Activated CD4-positive, alpha-beta T cell treated with anti-CD3 and anti-CD28 coated beads, Interleukin-2, amount 50 U/mL, for 16 hours (primary cell): ENCODE data around the gene COL8A1.
A peak's percentile ranks its signal among the peaks of the same experiment; 100 is the strongest.

Experiments
- DNase-seq: peaks from one replicate; pipeline ENCODE4 v3.0.0-alpha.2; 2020

Gene COL8A1

DNA sequence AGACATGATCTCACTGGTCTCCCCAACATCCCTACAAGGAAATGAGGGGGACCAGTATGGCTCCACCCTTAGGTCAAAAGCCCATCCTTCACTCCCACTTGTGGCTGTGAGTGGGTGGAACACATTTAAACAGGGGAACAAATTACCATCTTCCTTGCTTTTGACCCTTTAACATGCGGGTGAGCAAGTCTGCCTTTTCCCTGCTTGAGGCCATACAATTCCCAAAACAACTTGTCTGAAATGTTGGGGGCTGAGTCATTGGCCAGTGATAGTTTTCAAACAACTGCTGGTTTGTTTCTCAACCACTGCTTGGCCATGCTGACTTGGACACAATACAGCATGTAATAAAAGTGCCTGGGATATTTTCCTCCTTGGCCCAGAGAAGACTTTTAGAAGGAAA is 39.6 kb downstream of the COL8A1 start:
- no peak for DNase-seq

DNA sequence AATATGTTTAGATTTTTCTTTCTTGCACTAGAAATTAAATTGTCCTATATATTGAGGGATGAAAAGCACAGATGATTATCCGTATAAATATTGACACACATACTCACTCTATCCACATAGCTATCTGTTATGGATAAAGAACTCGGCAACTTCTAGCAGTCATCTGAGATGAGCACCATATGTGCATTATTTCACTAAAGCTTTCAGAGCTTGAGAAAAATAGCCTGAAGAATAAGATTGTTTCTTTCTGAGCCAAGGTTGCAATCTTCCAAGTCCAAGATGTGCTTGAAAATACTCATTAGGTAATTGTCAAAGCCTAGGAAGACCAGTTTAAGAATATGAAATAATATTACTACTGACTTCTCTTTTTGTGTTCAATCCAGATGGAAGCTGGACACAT is 40.5 kb downstream of the COL8A1 start:
- no peak for DNase-seq

DNA sequence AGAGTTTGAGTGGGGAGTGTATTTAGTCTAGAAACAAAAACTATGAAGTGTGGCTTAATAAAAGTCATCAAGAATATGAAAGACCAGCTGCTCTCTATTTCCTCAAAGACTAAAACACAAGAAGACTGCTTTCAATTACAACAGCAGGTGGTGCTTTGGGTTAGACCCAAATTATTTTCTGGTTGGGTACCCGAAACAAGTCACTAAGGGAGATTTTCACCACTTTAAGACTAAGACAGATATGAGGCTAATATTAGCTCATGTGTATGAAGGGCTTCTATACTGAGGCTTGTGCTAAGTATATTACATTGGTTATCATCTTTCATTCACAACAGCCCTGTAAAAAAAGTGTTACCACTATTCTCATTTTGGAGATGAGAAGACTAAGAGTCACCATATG is 43.1 kb downstream of the COL8A1 start:
- no peak for DNase-seq

DNA sequence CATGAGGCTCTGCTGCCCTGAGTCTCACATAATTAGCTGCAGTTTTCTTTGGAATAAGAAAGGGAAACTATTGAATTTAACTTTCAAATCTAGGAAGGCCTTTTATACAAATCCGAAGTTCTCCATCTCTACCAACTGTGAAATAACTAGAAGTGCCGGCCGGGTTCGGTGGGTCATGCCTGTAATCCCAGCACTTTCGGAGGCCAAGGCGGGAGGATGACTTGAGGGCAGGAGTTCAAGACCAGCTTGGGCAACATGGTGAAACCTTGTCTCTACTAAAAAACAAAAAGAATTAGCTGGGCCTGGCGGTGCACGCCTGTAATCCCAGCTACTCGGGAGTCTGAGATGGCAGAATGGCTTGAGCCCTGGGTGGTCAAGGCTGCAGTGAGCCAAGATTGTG is 43.6 kb downstream of the COL8A1 start:
- DNase-seq, result no peak

DNA sequence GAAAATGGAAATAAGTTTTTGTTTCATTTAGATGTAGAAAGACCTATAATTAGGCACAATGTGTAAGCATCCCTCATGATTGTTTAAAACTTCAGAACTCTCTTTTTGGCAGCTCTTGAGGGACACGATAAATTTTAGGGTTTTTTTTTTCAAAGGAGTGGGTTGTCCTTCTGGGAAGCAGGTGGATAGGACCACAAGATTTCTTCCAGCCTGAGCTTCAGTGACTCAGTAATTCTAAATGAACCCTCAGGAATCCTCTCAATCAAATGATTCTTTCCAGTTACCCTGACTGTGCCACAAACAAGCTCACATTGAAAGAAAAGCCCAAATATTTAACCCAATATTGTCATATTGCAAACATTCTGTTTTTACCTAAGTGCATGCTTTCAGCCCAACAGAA is 45.1 kb downstream of the COL8A1 start:
- DNase-seq, result no peak

DNA sequence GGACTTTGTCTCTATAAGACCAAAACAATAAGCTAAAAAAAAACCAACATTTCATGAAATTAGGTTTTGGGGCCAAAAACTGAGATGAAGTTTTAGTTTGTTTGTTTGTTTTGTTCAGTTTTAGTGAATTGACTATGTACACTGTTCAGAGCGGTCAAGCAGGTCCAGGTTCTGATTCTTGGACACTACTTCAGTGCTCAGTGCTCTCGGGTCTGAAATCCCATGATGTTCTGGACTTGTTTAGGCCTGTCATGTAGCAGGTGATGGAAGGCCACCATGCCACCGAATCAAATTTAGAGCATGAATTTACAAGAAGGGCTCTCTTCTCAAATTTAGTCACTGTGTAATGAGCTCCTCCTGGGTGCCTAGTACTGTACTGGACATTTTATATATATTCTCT is 45.5 kb downstream of the COL8A1 start:
- DNase-seq, result no peak

DNA sequence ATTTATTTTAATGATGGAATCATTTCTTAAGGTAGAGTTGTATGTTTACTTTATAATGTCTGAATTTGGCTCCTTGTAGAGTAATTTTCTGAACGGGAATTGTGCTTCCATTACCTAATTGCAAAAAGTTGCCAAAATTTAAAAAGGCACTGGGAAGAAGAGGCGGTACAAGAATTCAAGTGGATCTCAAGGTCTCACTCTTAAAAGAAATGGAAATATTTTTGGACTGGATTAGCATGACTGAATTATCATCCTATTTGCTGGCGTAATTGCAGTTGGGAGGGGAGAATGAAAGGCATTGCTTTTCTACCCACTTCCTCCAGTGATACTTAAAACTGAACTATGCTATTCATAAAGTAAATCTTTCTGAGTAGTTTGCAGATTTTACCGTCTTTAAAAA is 46.2 kb downstream of the COL8A1 start:
- DNase-seq, result no peak

DNA sequence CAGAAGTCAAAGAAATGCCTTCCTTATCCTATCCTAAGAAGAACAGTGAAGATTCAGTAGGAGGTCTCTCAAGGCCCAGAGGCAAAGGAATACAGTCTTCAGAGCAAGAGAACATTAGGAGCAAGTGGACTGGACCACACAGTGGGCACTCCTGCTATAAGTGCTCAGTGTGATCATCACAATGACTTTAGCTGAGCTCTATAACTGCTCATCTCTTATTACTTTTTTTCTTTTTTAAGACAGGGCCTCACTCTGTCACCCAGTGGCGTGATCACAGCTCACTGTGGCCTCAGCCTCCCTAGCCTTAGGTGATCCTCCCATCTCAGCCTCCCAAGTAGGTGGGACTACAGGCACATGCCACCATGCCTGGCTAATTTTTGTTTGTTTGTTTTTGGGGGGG is 48.1 kb downstream of the COL8A1 start:
- no peak for DNase-seq

DNA sequence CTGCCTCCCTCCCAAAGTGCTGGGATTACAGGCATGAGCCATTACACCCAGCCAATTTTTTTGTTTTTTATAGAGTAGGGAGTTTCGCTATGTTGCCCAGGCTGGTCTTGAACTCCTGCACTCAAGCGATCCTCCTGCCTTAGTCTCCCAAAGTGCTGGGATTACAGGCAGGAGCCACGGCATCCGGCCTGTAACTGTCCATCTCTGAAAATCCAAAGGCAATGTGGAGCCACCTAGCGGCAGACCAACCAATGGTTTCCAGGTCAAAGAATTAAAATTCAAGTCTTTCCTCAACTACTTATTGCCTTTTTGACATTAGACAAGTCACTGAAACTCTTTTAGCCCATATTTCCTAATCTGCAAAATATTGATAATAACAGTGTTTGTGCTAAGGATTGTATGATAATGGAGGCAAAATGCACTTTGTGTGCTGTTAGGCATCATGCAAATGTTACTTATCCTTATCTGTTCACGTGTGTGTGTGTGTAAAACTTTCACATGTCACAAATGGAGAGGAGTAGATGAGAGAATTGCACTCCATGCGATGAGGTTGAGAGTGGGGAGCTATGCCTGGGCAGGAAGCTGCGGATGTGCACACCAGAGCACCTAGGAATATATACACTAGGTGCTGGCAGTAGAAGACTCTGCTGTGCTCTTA is 48.7 kb downstream of the COL8A1 start:
- peak; percentile 48 for DNase-seq

DNA sequence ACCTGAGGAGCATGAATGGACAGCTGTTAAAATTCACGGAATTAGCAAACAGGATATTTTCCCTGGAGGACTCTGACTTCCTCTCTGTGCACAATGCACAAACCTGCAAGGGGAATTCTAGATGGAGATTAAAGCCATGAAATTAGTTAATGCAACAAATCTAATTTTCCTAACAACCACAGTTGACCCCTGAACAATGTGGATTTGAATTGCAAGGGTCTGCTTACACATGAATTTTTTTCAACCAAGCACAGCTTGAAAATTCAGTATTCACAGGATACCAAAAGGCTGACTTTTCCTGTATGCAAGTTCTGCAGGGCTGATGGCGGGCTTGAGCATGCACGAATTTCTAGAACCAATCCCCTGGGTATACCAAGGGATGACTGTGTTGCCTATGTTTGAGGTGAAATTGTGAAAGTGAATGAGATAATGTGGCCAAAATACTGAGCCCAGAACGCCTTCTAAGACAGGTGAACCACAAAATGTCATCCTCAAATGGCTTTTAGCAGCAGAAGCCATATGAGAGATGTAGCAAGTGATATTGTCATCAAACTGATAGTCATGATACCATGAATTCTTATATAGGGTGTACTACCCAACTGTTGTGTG is 52.5 kb downstream of the COL8A1 start:
- DNase-seq, result no peak

DNA sequence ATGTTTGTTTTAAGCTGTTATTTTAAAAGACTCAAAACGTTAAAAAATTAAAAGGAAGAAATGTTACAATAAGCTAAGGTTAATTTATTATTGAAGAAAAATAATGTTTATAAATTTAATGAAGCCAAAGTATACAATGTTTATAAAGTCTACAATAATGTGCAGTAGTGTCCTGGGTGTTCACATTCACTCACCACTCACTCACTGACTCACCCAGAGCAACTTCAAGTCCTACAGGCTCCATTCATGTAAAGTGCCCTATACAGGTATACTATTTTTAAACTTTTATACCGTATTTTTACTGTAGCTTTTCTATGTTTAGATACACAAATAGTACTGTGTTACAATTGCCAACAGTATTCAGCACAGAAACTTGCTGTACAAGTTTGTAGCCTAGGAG is 55.2 kb downstream of the COL8A1 start:
- no peak for DNase-seq

DNA sequence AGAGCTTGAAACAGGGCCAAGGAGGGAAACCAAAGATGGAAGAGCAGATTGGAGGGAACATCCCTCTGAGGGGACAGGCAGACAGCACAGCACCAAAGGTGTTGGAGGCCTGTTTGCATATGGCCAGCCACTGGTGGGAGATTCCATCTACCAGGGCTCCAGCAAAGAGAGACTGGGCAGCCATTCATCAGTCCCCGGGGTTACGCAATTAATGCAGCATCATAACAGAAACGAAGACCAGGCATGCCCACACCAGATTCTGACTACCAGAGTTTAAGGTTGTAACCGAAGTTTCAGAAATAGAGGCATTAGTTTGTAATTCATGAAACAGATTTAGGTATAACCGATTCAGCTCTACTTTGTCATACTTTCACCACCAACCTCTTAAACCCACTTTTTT is 58.1 kb downstream of the COL8A1 start:
- no peak for DNase-seq

DNA sequence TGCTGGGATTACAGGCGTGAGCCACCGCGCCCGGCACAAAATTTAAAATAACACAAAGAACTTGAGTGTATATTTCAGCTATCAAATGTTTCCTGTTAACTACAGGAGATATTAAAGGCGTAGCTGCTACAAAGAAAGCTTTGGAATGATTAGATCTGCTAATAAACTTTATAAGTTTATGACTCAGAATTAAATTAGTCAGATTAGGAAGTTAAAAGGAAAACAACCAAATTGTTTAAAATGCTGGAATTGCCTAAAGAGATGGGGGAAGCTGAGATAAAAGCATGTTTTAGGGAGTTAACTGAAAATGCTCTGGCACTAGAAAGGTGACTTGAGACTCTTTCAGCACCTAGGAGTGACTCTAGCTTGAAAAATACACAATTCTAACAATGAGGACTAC is 58.9 kb downstream of the COL8A1 start:
- DNase-seq, result no peak

DNA sequence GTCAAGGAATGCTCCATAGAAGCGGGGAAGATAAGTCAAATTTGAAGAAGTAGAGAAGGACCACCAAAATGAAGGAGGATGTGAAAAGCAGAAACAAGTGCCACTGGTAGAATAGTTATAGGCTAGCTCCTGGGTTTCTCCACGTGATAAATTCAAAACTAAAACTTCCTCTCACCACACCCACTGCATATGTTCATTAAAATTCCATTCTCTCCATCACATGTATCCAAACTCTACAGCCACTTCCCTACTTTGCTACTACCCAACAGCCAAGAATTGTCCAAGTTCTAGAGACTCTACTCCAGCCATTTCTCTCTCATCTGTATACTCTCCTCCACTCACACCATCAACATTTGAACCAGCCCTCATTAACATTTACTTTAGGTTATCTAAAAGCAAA is 60.5 kb downstream of the COL8A1 start:
- DNase-seq, result no peak

DNA sequence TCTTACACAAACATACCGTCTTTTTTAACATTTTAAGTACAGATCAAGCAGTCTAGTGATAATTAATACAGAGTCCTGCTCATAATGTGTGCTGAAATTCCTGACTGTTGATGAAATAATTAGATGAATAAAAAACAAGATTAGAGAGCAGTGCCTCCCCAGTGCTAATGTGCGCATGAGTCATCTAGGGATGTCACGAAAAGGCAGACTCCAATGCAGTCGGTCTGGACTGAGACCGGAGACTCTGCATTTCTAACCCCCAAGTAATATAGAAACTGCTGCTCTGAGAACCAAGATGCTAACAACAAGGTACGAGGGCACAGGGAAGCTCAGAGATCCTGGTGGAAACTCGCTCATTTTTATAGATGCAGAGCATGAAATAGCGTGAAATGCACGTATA is 61.4 kb downstream of the COL8A1 start:
- DNase-seq, result no peak

DNA sequence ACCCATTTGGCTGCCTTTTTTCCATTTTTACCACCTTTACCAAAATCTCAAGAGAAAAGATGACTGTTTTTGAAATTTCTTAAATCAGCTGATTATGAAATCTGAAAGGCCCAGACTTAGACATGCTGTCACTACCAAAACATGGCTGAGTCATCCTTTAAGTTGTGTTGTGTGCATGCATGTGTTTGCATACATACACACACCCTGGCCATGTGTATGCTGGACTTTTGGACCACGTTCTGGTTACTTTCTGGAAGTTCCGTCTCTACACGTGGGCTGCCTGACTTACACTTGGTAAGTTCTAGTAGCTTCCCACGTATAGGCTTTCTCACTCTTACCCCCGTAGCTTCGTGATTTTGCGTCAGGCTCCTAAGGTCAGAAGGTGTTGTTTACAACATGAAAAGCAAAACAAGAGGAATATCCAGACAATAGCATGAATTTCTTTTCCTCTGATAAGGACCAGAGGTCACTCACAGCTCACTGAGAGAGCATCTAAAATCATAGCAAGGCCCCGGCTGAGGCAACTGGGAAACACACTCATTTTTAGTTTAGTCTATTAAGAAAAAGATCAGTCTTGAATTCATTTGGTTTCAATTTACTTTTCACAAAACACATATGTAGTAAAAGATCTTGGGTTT is 62.4 kb downstream of the COL8A1 start:
- no peak for DNase-seq

DNA sequence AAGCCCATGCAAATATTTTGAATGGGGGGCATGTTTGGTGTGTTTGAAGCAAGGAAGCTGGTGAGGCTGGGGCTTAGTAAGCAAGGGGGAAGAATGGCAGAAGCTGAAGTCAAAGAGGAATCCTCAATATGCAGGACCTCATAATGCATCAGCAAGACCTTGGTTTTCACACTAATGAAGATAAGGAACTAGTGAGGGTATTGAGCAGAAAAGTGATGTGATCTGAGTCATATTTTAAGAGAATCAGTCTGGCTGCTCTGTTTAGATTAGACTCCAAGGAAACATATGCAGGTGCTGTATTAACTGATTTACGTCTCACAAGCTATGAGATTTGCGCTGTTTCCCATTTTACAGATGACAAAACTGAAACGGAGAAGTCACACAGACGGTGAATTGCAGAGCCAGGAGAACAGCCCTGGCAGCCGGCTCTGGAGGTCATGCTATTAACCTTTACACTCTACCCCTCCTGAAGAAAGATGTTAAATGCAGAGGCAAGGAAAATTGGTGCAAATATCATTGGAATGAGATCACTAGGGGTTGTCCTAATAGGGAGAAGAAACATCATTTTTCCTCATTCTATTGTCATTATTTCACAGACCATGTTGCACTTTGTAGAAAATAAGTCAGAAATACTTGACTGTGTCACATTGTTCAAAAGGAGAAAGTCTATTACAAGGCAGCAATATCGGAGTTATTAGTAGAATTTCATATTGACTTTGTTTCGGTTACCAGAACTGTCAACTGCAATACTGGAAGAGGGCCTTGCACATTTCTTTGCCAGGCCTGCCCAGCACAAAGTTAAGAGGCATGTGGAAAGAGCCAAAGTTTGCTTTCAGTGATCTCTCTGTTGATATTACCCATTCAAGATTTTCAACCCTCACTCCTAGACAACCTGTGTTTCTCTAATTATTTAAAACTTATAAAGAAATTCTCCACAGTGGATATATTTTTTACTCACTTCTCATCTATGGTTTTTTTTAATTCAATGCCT is 64.9 kb downstream of the COL8A1 start:
- no peak for DNase-seq

DNA sequence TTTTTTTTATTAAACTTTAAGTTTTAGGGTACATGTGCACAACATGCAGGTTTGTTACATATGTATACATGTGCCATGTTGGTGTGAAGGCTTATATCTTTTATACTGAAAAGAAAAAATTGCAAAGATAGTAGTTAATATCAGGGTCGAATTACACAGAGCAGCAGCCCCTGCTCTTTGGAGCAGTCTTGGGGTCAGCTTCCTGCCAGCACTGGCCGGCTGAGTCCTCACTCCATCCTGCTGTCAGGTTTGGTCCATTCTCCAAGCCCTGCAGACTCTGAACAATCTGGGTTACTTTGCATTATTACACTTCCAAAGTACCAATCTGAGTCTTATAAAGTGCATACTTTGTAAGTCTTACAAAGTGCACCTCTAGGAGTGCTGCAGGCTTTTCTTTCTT is 66.0 kb downstream of the COL8A1 start:
- no peak for DNase-seq

DNA sequence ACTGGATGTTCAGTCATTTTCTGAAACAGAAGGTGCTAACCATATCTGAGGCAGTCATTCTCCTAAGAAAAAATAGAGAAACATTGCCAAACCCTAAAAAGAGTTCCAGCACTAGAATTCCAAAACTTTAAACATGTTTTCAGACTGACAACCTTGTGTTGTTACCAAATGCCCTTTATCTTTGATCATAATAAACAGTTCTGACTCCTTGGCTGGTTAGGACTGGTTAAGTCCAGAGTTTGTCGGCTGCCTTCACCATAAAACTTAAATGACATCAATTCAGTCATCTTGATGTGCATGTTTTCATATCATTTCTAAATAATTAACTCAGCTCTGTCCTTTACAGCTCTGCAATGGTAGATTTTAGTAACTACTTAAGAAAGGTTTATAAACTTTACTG is 68.0 kb downstream of the COL8A1 start:
- DNase-seq, result no peak

DNA sequence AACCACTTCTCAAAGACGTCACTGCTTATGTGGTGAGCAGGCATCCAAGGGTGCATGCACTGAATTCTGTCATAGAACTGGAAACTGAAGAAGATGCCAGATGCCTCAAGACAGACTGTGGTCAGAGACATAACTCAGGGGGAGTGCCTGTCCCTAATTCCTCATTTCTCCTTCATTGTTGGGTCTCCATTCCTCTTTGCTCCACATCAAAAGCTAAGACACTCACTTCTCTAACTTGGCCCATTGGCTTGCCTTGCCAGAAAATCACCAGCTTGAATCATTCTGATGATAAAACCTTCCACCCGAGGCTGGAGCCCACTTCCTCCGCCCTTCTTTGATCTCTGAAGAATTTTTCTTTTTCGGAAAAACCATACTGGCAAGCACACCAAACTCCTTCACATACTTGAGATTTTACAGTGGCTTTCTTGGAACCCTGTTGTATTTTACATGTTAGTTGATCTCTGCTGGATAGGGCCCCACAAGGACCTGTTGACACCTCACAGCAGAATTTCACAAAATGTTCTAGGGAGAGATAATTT is 69.9 kb downstream of the COL8A1 start:
- DNase-seq, result no peak

DNA sequence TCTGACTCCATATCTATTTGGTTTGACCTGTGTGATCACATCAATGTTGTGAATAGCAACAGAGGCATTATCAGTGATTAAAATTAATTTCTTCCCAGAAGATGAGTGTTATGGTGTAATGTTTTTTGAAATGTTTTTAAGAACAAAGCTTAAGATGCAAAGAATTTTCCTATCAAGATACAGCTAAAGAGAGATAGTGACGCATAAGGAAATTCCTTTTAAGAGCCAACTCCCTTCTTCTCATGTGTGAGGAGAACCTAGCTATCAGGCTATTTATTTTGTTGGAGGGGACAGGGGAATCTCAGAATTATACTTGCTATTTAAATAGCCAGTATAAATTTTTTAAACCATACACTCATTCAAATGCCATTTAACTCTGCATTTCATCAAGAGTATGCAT is 71.3 kb downstream of the COL8A1 start:
- no peak for DNase-seq

DNA sequence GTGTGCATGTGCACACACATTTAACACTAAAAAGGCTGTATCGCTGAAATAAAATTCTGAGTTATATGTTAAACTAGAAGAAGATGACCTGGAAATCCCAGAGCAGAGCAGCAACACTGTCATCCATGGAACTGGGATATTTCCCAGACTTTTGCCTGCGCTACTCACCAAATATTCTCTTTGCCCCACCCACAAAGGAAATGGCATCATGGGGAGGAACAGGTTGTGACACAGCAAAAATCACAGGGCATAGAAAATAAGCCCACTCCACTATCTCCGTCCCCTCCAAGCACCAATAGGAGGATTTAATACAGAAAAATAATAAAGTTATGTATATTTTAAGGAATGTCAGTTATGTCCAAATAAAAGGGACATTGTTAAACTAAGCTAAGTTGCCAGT is 71.7 kb downstream of the COL8A1 start:
- no peak for DNase-seq

DNA sequence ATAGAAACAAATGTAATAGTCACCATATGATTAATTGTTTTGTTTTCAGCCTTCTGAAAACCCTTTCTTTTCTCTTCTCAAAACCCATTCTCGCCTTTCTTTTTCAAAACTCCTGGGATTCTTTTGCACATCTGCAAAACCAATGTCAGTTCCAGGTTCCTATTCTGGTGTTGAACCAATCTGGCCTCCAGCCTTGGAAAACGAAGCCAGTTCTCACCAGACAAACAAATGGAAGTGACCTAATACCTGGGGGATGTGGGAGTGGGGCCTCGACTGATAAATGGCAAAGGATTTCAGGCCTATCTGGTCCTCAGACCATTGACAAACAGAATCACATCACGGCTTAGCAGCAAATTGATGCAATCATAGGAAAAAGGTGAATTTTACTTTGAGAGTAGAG is 73.0 kb downstream of the COL8A1 start:
- no peak for DNase-seq
